ENCODE results near the gene BEGAIN.

The BEGAIN gene

GRCh38 chr14:100616854-100617409 is 29.7 kb upstream of the BEGAIN start:
- no peak for DNase-seq (ENCODE audit: extremely low read depth in 1 of 2, low read depth in 1 of 2)

DNA sequence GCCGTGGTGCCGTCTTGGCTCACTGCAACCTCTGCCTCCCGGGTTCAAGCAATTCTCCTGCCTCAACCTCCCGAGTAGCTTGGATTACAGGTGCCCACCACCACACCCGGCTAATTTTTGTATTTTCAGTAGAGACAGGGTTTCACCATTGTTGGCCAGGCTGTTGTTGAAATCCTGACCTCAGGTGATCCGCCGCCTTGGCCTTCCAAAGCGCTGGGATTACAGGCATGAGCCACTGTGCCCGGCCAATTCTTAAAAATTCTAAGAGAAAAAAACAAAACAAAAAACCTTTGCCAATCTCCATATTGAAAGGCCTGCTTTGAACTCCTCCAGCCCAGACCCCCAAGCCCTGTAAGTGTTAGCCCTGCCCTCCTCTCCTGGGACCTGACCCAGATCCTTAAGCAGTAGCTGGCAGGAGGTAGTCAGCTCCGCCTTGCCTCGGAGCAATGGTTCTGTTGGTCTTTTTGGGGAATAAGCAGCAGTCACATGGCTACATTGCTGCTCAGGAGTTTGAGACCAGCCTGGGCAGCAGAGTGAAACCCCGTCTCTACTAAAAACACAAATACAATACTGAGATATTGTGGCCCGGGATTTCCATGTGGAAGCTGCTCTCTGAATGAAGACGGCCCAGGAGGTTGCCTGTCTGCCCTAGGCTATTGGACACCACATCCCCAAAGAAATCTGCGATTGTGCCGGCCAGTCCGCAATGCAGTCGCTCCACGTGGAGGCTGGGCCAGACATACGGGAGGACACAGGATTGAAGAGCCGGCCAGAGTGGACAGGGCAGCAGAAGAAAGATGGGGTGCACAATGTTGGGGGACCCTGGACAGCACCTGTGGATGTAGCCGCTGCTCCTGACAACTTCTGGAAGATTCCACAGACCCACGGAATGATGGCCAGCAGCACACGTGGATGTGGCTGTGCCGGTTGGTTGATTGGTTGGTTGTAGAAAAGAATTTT is 28.8 kb upstream of the BEGAIN start:
- DNase-seq (ENCODE audit: extremely low read depth in 1 of 2, low read depth in 1 of 2) = no peak

- no peak for DNase-seq (ENCODE audit: extremely low read depth in 1 of 2, low read depth in 1 of 2)
Measured at GRCh38 chr14:100614803-100615202, 27.6 kb upstream of the BEGAIN start.

GRCh38 chr14:100612986-100613385 is 25.8 kb upstream of the BEGAIN start:
- no peak for DNase-seq (ENCODE audit: extremely low read depth in 1 of 2, low read depth in 1 of 2)

DNA sequence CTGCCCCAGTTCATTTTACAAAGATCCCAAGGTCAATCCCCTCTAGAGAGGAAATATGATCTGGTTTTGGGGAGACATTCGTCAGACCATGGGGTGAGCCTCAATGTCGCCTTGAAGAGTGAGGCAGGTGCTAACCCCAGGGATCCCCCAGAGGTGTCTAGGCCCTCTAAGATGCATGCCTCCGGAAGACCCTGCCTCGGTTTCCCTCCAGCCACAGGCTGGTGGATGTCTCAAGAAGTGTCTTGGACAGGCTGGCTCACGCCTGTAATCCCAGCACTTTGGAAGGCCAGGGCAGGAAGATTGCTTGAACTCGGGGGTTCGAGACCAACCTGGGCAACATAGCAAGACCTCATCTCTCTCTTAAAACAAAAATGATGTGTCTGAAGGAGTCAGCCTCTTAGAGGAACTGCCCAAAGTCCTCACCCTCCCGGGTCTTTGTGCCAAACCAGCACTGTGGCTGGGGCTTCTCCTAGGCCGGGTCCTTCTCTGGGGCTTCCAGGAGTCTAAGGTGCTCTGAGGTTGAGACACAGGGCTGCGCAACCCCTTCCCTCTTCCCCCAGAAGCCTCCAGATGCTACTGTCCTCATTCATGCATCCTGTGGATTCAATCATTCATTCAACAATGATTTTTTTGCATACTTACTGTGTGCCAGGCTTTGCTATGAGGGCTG is 24.7 kb upstream of the BEGAIN start:
- no peak for DNase-seq (ENCODE audit: extremely low read depth in 1 of 2, low read depth in 1 of 2)

GRCh38 chr14:100610511-100611217 is 23.4 kb upstream of the BEGAIN start:
- no peak for DNase-seq (ENCODE audit: extremely low read depth in 1 of 2, low read depth in 1 of 2)

DNA sequence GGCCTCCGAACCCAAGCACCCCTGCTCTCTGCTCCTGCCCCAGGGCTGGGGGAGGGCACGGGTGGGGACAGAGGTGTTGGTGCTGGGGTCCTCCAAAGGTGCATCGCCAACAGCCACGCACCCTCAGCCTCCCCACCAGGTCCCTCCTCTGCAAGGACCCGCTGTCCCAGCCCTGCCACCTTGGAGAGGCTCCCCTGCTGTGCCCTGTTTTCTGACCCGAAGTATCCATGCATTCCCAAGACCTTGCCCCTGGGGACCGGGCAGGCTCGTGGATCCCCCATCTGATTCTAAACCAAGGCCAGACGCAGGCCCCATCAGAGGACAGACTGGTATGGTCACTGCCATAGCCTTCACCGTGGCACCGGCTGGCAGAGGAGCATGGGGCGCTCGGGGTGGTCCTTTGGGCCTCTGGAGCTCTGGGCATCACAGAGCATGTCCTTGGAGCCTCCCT is 22.7 kb upstream of the BEGAIN start:
- DNase-seq (ENCODE audit: extremely low read depth in 1 of 2, low read depth in 1 of 2) = no peak

GRCh38 chr14:100609331-100609870 is 22.2 kb upstream of the BEGAIN start:
- DNase-seq (ENCODE audit: extremely low read depth in 1 of 2, low read depth in 1 of 2) = no peak

GRCh38 chr14:100608586-100609330 is 21.5 kb upstream of the BEGAIN start:
- DNase-seq (ENCODE audit: extremely low read depth in 1 of 2, low read depth in 1 of 2) = no peak

DNA sequence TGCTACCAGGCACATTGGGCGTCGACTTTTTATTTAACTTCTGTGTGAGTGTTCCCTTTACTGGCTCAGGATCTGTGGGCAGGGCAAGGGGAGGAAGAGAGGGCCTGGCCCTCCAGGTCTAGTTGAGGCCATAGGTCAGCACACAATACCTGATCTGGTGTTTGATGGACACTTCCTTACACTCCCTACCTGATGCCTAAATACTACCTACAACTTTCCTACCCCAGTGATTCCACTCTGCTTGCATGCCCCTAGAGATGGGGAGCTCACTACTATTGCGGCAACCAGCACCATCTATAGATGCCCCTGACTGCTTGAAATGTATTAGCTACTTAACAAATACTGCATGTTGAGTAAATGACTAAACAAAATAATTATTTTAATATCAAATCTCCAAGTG is 20.8 kb upstream of the BEGAIN start:
- no peak for DNase-seq (ENCODE audit: extremely low read depth in 1 of 2, low read depth in 1 of 2)

DNA sequence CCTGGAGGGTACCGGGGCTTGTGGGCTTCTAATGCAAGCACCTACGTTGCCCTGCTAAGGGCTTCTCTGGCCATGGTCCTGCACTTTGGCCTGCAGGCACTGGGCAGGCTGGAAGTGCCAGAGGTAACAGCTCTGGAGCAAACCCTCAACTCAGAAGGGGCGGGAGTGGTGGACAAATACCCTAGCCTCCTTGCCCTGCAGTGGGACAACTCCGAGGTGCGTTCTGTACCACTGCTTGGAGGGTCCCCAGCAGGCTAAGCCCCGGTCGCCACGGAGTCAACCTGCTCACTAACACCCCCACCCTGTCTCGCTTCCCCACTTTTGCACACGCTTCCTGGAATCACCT is 20.4 kb upstream of the BEGAIN start:
- no peak for DNase-seq (ENCODE audit: extremely low read depth in 1 of 2, low read depth in 1 of 2)

GRCh38 chr14:100606687-100607610 is 19.7 kb upstream of the BEGAIN start:
- DNase-seq (ENCODE audit: extremely low read depth in 1 of 2, low read depth in 1 of 2) = no peak

DNA sequence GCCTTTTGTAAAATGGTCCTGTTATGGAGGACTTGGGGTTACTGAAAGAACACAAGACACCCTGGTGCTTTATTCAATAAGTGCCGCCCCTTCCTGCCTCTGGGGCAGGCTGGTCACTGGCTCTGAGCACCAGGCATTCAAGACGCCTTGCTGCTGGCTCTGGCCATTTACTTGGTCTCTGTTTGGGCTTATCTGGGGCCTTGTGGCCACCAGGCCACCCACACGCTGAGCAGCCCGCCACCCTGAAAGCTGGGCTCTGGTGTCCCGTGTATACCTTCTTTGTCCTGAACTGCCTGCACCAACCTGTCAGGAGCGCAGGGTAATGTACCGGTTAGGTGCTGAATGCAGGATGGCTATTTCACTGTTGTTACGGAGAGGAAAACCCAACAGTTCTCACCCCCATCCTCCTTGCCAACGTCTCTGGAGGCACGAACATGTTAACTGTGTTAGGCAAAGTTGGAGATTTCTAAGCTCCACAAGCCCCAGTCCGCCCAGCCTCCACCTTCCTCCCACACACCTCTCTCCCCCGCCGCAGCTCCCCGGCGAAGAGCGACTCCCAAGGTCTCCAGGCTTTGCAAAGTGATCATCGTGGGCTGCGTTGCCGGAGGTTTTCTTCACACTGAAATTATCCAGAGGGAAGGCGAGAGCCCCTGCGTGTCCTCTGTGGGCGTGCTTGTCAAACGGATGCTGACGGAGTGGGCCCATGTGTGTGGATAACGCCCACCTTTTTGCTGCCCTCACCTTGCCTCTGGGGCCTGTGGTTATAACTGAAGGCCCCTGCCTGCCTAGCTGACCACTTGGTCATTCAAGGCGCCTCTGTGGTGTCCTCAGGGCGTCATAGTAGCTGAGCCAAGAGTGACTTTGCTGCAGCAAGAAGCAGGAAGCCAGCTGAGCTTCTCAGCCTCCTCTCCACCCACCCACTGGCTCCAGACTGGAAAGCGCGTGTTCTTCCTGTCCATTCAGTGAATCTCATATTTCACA is 18.8 kb upstream of the BEGAIN start:
- no peak for DNase-seq (ENCODE audit: extremely low read depth in 1 of 2, low read depth in 1 of 2)

DNA sequence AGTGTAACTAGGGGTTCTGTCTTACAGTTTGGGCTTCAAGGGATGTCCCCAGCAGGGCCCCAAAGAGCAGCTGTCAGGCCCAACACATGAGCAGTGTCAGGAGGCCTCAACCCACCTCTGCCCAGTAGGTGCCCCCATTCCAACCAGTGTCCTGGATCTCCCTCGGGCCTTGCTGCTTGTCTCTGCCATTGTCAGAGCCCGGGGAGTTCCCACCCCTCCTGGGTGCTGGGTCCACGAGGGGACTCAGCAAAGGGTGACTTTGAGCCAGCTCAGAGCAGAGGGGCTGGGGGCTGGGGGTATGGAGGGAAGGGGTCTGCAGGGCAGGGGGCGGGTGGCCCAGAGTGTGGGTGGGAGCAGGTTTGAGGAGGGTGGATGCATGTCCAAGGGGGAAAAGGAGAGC is 18.0 kb upstream of the BEGAIN start:
- DNase-seq (ENCODE audit: extremely low read depth in 1 of 2, low read depth in 1 of 2) = no peak

DNA sequence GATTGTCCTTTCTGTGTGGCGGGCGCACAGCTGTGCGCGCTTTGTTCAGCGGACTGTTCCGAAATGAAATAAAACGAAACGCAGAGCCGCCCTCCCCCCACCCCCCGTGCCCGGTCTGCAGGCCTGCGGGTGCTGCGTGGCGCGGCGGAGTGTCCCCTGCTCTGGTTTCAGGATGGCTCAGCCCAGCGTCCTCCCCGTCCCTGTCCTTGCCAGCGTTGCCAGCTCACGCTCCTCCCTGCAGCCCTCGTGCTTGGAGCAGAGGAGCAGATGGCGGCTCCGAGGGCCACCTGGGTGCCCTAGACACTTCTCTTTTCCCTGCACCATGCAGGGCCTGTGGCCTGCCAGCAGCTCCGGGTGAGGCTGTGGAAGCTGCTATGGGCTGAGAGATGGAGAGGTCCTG is 17.5 kb upstream of the BEGAIN start:
- DNase-seq (ENCODE audit: extremely low read depth in 1 of 2, low read depth in 1 of 2) = no peak

- DNase-seq (ENCODE audit: extremely low read depth in 1 of 2, low read depth in 1 of 2) = no peak
Measured at GRCh38 chr14:100604121-100604501, 16.9 kb upstream of the BEGAIN start.

DNA sequence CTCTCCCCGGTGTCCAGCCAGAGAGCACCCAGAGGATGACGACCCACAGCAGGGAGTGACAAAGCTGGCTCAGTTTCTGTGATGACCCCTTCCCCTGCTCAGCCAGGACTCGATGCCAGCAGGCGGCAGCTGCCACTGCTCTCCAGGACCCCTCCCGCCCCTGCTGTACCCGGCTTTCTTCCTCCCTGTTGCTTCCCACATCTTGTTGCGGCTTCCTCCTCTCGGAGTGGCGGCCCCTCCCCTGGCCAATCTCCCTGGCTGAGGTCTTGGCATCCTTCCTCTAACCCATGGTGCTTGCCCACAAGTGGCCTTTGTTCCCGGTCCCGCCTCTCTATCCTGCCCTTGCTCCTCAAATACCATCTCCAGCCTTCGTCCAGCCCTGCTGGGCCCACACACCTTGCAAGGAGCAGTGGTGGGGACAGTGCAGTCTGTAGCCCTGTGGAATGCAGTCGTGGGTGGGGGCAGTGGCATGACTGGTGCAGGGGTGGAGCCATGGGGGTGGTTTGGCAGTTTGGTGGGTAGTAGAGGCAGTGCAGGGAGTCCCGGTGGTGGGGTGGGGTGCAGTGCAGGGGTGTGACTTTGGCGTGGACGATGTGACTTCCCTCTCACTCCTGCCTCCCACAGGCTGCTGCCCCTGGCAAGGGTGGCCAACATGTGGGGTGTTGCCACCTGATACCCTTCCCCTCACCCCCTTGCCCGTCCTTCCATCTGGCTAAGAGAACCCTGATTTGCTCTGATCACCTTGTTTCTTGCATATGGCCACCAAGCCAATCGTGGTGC is 16.3 kb upstream of the BEGAIN start:
- no peak for DNase-seq (ENCODE audit: extremely low read depth in 1 of 2, low read depth in 1 of 2)

Data from activated CD8-positive, alpha-beta memory T cell treated with anti-CD3 and anti-CD28 coated beads for 1 hour (primary cell).